GM18519 (cell line): ENCODE data around the gene NXPH3.

Experiments used
- ATAC-seq: cut with Tn5 transposase; IDR thresholded peaks from one replicate; pipeline ENCODE4 v1.9.1; 2021; ENCODE audit warnings: mild to moderate bottlenecking, moderate library complexity; ENCODE audit not compliant: unreplicated experiment, low FRiP score

The NXPH3 gene

DNA sequence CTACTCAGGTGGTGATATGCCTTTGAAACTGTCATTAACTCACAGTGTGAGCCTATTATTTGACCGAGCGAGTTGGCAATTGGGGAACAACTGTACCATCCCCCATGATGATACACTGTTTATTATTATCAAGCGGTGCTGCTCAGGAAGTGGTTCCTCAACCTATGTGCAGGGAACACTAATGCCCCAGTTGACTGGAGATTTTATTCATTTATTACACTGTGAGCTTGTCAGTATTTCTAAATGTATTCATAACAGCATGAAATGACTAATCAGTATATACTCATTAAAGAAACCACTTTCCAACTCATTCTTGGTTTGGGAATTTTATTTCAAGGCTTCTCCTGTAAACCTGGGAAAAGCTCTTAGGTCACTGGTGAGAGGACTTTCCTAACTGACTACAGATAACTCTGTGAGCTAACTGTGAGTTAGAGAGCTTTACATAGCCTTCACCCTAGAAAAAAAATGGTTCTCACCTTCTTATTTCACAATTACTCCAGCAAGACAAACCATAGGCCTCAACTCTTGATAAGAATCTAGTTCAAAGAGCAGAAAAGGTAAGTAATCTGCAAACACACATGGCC, 42.4 kb downstream of the NXPH3 start:
- no peak for ATAC-seq

DNA sequence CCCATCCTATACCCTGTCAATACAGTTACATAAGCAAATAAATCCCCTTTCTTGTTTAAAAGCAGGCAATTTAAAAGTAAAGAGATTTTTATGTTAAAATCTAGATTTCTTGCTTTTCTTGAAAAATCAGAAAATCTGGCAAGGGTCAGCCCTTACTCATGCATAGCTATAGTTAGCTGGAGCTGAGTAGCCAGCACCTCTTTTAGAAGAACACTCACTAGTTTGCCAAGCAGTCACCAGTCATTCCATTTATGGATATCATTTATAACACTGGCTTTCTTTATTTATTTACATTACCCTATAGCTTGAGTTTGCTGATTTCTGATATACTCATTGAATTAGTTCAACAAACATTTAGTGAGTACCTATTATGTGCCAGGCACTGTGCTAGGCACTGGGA, 45.7 kb downstream of the NXPH3 start:
- no peak for ATAC-seq

DNA sequence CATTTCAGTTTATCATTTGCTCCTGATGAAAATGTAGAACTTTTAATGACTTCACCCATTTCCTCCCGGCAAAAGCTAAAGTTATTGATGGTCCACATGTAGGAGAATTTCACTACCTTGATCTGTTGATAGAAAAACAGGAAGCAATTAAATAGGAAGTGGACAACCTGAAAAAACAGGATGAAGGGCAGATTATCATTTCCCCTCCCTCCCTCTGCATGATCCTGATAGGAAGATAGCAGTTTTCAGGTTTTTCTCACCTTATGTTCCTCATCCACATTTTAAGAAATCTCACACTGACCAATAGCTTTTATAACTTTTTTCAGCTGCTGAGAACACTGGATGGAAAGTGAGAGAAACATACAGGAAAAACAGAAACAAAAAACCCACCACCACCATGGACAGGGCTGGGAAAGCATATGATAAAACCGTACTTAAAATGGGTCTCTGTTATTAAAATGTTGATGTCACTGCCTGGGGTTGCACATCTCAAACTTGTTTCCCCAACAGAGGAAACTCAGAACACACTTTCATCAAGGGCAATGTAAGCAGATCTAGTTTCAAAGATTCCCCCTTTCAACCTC, 46.4 kb downstream of the NXPH3 start:
- no peak for ATAC-seq

DNA sequence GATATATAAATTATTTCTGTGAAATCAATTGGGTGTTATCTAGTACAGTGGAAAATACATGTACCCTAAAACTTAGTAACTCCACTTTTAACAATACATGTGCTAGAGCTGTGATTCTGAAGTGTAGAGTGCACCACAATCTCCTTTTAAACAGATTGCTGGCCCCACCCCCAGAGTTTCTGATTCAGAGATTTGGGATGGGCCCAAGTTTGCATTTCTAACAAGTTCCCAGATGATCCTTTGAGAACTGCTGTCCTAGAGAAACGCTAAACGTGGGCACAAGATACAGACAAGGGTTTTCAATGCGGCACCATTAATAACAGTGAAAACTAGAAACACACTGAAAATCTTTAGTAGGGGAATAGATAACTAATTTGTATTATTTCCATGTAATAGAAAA, 49.2 kb downstream of the NXPH3 start:
- no peak for ATAC-seq

DNA sequence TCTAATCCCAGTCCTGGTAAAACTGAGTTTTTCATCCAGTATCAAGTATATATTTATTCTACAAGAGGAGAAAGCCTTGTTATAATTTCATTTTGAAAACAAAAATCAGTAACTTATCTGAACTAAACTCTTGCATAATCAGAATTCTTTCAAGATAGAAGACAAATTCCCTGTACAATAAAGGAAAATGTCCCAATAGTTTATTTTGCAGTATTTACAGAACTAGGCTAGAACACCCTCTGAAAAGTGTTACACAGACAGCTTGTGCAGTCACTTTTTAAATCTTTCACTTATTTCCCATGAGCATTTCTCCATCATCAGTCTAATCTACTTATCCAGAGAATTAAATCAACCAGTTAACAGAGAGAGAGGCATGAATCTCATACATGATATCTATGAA, 53.8 kb downstream of the NXPH3 start:
- no peak for ATAC-seq

DNA sequence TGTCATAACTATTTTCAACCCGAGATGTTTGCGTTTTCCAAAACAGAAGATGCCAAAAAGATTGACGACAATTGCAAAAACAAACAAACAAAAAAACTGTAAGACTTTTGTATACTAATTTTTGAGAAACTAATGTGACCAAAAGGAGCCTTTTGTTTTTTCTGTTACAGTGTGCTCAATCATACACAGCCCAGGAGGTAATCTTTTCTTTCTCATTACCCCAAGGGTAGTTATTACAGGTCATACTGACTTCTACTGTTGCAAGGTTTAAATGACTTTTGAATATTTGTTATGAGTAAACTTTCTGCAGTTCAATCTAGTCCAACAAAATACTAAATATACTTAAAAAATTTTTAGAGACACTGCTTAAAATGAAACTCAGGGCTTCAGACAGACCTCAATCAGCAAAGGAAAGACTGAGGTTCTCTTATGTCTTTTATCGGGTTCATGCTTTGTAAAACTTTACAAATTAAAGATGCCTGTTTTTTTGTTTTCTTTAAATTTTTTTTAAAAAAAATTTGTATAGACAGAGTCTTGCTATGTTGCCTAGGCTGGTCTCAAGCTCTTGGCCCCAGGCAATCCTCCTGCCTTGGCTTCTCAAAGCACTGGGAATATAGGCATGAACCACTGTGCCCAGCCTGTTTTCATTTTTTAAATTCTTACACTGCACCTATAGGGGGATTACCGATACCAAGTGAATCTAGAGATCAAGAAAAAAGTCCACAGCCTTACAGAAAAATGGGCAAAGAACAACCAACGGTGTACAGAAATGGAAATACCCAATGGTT, 54.6 kb downstream of the NXPH3 start:
- ATAC-seq, result no peak

DNA sequence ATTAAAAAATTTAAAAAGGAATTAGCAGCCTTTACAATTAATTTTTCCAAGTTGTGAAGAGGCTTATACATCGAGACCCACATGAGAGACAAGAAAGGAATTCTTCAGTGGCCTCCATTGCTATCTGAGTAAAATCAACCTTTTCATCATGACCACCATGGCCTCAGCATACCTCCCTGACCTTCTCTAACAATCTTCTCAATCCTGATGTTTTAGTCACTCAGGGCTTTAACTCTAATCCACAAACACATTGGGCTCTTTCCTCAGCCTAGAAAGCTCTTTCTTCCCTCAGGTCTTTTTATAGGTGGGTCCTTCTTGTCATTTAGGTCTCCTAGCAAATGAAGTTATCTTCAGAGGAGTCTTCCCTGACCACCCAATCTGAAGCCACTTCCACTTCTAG, 55.8 kb downstream of the NXPH3 start:
- no peak for ATAC-seq
